NCI-H1417 (cell line): ENCODE data around the gene MAP7.
"Not testable (repeated sequence)": the region's sequence is repeated elsewhere in the genome, so short reads cannot be mapped to it uniquely, and the experiment has no call there.

ENCODE experiments used
- DNase-seq, 3 experiments: peaks; one replicate each; lab custom pipeline; 2025; lab: John Stamatoyannopoulos, UW

The MAP7 gene

GRCh38 chr6:136424901-136425300, 125.3 kb downstream of the MAP7 start:
- DNase-seq = no peak

- no peak for DNase-seq
Measured at GRCh38 chr6:136424450-136424849, 125.8 kb downstream of the MAP7 start.

GRCh38 chr6:136421537-136422158, 128.6 kb downstream of the MAP7 start:
- peak in 1 of 3 experiments; percentile 15 for DNase-seq

- peak in 2 of 3 experiments; percentile 15 to 64 for DNase-seq
Measured at GRCh38 chr6:136420853-136421252, 129.4 kb downstream of the MAP7 start.

GRCh38 chr6:136415351-136416007, 134.7 kb downstream of the MAP7 start:
- DNase-seq = no peak

- DNase-seq = no peak
Measured at GRCh38 chr6:136412410-136412809, 137.8 kb downstream of the MAP7 start.

GRCh38 chr6:136411453-136412354, 138.5 kb downstream of the MAP7 start:
- DNase-seq = peak in 1 of 3 experiments; percentile 27

GRCh38 chr6:136411025-136411325, 139.2 kb downstream of the MAP7 start:
- DNase-seq = peak in 1 of 3 experiments; percentile 30

GRCh38 chr6:136410201-136411024, 139.8 kb downstream of the MAP7 start:
- no peak for DNase-seq

- no peak for DNase-seq
Measured at GRCh38 chr6:136409597-136409996, 140.6 kb downstream of the MAP7 start.

GRCh38 chr6:136408204-136408603, 142.0 kb downstream of the MAP7 start:
- no peak for DNase-seq

GRCh38 chr6:136405420-136406029, 144.7 kb downstream of the MAP7 start:
- no peak for DNase-seq

- DNase-seq = no peak
Measured at GRCh38 chr6:136404627-136405419, 145.4 kb downstream of the MAP7 start.

- no peak for DNase-seq
Measured at GRCh38 chr6:136404007-136404406, 146.2 kb downstream of the MAP7 start.

GRCh38 chr6:136403110-136403980, 146.9 kb downstream of the MAP7 start:
- DNase-seq = peak in 2 of 3 experiments; percentile 39 to 73

GRCh38 chr6:136401749-136402148, 148.5 kb downstream of the MAP7 start:
- DNase-seq = no peak

- not testable (repeated sequence) for DNase-seq
Measured at GRCh38 chr6:136401236-136401635, 149.0 kb downstream of the MAP7 start.

GRCh38 chr6:136398453-136398852, 151.8 kb downstream of the MAP7 start:
- no peak for DNase-seq

GRCh38 chr6:136396908-136397307, 153.3 kb downstream of the MAP7 start:
- no peak for DNase-seq

GRCh38 chr6:136390959-136391358, 159.3 kb downstream of the MAP7 start:
- not testable (repeated sequence) for DNase-seq
